ENCODE data around the gene MTCL3.

Gene MTCL3

GRCh38 chr6:127489248-127489647, 29.9 kb downstream of the MTCL3 start:
- CTCF ChIA-PET: interaction anchor here (1.1 to 2.9 kb wide), 4 partner anchors 9 to 186 kb away, joined by 3 to 10 read pairs (median 4); partner anchors contain the start of gene KIAA0408
- no TSS peak for BruUV-seq (replicated peaks)
- no peaks in the 10 kb centered on the region for H3K9me3 Mint-ChIP-seq (ENCODE audit: unreplicated experiment)
- intact Hi-C loops (cut with micrococcal nuclease): no loop called here
- DNase-seq (ENCODE audit: unreplicated experiment): no peak
- TF ChIP-seq CTCF (IDR thresholded peaks at IDR 0.05; ENCODE audit: unreplicated experiment): no peak
- H3K27me3 Mint-ChIP-seq (ENCODE audit: insufficient read depth, unreplicated experiment): no peaks in the 10 kb centered on the region
- H3K27ac Mint-ChIP-seq (ENCODE audit: low read depth, unreplicated experiment): no peak overlapping the region
- H3K4me1 Mint-ChIP-seq (ENCODE audit: insufficient read depth, unreplicated experiment): peaks cover 8% of the 10 kb centered on the region
- H3K4me3 Mint-ChIP-seq (ENCODE audit: unreplicated experiment): no peak overlapping the region
- H3K36me3 Mint-ChIP-seq (ENCODE audit: insufficient read depth, unreplicated experiment): no peaks in the 10 kb centered on the region
- POLR2A ChIA-PET: no interaction called here

GRCh38 chr6:127486934-127487333, 32.2 kb downstream of the MTCL3 start:
- H3K27ac Mint-ChIP-seq (ENCODE audit: low read depth, unreplicated experiment): no peak overlapping the region
- H3K9me3 Mint-ChIP-seq (ENCODE audit: unreplicated experiment): no peaks in the 10 kb centered on the region
- intact Hi-C loops (cut with micrococcal nuclease): no loop called here
- ChIA-PET CTCF (interaction anchor here (1.7 to 2.9 kb wide), 2 partner anchors 11 to 23 kb away, joined by 8 to 10 read pairs; no protein-coding TSS in a partner anchor), POLR2A (no interaction called here)
- H3K36me3 Mint-ChIP-seq (ENCODE audit: insufficient read depth, unreplicated experiment): no peaks in the 10 kb centered on the region
- no peak overlapping the region for H3K4me3 Mint-ChIP-seq (ENCODE audit: unreplicated experiment)
- no peaks in the 10 kb centered on the region for H3K27me3 Mint-ChIP-seq (ENCODE audit: insufficient read depth, unreplicated experiment)
- BruUV-seq (replicated peaks): no TSS peak
- H3K4me1 Mint-ChIP-seq (ENCODE audit: insufficient read depth, unreplicated experiment): peaks cover 23% of the 10 kb centered on the region
- DNase-seq (ENCODE audit: unreplicated experiment): no peak
- no peak for TF ChIP-seq CTCF (IDR thresholded peaks at IDR 0.05; ENCODE audit: unreplicated experiment)

- H3K4me1 Mint-ChIP-seq (ENCODE audit: insufficient read depth, unreplicated experiment): peaks cover 33% of the 10 kb centered on the region
- peak overlapping the region; percentile 34 for H3K4me3 Mint-ChIP-seq (ENCODE audit: unreplicated experiment)
Observed at GRCh38 chr6:127484212-127484863, 34.8 kb downstream of the MTCL3 start.

More at GRCh38 chr6:127484212-127484863, 34.8 kb downstream of the MTCL3 start:
- TF ChIP-seq CTCF (IDR thresholded peaks at IDR 0.05; ENCODE audit: unreplicated experiment): no peak
- CTCF ChIA-PET: interaction anchor here (0.5 to 2.0 kb wide), 4 partner anchors 33 to 182 kb away, joined by 3 to 7 read pairs (median 4); no protein-coding TSS in a partner anchor
- peak; percentile 9 for DNase-seq (ENCODE audit: unreplicated experiment)
- POLR2A ChIA-PET: no interaction called here
- intact Hi-C loops (cut with micrococcal nuclease): no loop called here
- no peaks in the 10 kb centered on the region for H3K9me3 Mint-ChIP-seq (ENCODE audit: unreplicated experiment)
- H3K27me3 Mint-ChIP-seq (ENCODE audit: insufficient read depth, unreplicated experiment): no peaks in the 10 kb centered on the region
- peak overlapping the region; percentile 43 for H3K27ac Mint-ChIP-seq (ENCODE audit: low read depth, unreplicated experiment)
- no peaks in the 10 kb centered on the region for H3K36me3 Mint-ChIP-seq (ENCODE audit: insufficient read depth, unreplicated experiment)
- no TSS peak for BruUV-seq (replicated peaks)

Data from MCF 10A (cell line).